HT1080 (cell line): ENCODE data around the gene SGCA. TPM values are rescaled to one million over a fixed set of nuclear protein-coding genes. Genes with fewer than 3 reads are reported as not detected.
A peak's percentile ranks its signal among the peaks of the same experiment; 100 is the strongest.

Experiments used
- DNase-seq: peaks from one replicate; pipeline ENCODE4 v3.0.0-alpha.2; 2015; ENCODE audit warnings: low read depth
- total RNA-seq: library from RNA; depleted of rRNA; stranded (reverse); fragments of >200 nt; shearing (Covaris generic); gene quantifications from 2 replicates; pipeline ENCODE4 v1.2.3, GENCODE V29; 2014

Gene SGCA
- total RNA-seq, 1 experiment from 2014 or later, result not detected

DNA sequence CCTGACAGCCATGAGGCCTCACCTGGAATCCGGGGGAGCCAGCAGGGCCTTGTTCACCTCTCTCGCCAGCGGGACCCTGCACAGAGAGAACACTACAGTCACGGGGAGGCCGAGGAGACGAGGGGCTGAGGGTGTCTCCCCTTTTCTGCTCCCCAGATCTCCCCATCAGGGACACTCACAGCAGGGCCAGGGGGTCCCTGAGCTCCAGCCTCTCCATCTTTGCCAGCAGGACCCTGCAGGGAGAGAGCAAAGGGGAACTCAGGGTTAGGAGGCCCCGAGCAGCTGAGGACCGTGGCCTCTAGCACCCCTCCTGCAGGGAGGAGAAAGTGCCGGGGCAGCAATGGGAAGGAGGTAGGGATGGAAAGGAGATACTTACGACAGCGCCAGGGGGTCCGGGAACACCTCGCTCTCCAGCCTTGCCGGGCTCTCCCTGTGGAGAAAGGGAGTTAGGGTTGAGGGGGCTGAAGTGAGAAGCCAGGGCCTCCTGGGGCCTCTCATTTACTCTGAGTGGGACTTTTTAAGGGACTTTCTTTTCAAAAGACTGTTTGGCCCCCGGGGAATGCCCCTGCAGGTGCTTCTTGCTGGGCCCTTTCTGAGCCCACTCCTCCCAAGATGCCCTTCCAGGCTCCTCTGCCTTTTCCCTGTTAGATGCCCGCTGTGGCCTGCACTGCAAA, 26.9 kb downstream of the SGCA start:
- DNase-seq, result no peak

DNA sequence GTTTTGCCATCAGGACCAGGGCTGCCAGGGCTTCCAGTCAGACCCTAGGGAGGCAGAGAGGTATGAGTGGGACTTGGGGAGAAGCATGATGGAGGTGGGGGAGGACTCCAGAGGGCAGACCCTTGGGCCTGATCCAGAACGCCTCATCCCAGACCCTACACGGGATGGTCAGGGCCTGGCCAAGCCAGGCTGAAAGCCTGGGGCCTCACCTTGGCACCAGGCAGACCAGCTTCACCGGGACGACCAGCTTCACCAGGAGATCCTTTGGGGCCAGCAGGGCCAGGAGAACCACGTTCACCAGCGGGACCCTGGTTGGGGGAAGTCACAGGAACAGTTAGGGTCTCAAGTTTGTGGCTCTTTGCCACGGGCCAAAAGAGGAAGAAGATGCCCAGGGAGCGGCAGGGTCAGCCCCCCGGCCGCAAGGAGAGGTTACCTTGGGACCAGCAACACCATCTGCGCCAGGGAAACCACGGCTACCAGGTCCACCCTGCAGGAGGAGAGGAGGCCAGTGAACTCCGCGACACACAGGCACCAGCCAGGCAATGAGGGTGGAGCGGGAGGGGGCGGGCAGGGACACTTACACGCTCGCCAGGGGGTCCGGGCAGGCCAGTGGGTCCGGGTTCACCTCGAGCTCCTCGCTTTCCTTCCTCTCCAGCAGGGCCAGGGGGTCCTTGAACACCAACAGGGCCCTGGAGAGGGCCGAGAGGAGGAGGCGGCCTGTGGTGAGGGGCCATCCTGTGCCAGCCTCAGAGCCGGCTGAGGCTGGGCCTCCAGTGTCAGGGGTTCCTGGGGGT, 28.5 kb downstream of the SGCA start:
- no peak for DNase-seq

DNA sequence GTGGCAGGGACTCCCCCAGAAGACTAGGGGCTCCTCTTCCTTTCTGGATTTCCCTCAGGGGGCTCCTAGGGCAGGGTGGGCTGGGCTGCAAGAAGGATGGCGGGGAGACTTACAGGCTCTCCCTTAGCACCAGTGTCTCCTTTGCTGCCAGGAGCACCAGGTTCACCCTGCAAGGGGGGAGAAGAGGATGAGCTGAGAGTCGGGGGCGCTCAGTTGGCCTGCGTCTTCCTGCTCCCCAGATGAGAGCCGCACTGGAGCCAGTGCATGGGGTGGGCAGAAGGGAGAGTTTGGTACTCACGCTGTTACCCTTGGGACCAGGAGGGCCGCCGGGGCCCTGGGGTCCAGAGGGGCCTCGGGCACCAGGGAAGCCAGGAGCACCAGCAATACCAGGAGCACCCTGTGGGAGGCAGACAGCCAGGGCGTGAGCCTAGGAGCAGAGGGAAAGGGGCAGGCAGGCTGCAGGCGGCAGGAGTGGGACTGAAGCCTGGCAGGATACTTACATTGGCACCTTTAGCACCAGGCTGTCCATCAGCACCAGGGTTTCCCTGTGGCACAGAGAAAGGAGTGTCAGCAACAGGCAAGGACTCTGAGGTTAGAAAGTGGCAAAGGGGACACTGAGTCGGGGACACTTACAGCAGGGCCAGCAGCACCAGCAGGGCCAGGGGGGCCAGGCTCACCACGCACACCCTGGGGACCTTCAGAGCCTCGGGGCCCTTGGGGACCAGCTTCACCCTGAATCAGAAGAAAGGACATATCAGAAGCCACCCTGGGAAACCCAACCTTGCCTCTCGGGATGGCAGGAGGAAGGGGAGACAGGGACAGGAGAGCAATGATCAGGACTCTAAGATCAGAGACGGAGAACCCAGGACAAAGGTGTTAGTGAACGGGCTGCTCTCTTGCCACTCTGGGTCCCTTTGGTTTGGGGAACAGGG, 29.4 kb downstream of the SGCA start:
- DNase-seq, result no peak

DNA sequence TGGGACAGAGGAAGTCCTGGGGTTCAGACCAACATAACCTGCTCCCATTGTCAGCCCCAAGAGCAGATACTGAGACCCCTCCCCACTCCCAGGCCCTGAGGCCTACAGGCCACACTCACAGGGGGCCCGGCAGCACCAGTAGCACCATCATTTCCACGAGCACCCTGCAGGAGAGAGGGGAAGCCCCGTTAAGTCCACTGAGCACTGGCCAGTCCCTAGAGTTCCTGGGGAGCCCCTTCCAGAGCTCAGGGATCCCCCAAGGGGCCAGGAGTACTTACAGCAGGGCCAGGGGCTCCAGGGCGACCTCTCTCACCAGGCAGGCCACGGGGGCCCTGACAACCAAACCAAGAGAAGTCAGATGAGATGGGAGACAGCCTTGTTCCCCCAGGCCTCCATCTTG, 30.2 kb downstream of the SGCA start:
- DNase-seq, result no peak

DNA sequence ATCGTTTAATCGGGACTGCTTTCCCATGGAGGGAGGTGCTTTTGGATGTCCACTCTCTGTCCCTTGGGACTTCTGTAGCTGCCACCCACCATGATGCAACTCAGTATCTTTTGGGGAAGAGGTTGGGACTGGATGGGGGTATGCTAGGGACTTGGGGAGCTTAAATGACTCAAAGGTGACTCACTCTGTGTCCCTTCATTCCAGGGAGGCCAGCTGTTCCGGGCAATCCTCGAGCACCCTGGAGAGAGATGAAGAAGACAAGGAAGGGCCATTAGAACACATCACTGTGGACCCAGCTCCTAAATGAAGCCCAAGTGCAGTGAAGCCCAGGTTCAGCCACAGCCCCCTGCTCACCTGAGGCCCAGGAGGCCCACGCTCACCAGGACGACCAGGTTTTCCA, 31.0 kb downstream of the SGCA start:
- peak; percentile 42 for DNase-seq

DNA sequence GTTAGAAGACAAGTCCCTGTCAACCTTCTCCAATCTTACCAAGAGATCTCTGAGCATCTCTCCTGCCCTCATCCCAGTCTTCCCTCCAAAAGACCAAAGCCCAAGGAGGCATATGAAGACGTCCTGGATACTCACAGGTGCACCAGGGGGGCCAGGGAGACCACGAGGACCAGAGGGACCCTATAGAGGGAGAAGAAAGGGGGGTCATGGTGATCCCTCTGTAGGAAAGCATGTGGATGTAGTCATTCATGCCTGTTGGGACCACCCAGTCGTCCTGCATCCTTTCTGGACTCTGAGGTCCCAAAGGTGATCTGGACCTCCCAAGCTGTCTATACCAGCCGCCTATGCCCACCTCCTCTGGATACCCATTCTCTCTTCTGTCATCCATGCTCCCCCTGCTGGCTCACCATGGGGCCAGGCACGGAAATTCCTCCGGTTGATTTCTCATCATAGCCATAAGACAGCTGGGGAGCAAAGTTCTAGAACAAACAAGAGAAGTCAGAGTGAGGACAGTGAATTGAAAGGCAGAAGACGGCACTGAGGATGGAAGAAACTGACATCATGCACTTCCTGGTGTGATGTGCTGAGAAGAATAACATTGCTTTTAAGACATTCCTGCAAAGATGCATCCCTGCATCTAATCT, 32.3 kb downstream of the SGCA start:
- DNase-seq, result peak; percentile 72

DNA sequence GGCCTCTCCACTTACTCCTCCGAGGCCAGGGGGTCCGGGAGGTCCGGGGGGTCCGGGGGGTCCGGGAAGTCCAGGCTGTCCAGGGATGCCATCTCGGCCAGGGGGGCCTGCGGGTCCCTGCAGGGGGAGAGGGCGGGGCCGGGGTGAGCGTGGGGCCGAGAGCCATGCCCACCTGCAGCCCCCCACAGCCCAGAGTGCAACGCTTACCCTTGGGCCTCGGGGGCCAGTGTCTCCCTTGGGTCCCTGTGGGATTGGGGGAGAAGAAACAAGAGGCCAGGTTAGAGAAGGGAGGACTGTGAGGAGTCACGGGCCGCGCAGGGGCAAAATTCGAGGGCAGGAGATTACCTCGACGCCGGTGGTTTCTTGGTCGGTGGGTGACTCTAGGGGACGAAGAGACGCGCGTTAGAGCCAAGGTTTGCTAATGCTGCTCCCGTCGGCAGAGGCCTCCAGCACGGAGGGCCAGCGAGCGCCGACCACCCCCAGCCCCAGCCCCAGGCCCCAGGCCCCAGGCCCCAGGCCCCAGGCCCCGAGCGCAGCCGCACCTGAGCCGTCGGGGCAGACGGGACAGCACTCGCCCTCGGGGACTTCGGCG, 33.5 kb downstream of the SGCA start:
- DNase-seq, result no peak

DNA sequence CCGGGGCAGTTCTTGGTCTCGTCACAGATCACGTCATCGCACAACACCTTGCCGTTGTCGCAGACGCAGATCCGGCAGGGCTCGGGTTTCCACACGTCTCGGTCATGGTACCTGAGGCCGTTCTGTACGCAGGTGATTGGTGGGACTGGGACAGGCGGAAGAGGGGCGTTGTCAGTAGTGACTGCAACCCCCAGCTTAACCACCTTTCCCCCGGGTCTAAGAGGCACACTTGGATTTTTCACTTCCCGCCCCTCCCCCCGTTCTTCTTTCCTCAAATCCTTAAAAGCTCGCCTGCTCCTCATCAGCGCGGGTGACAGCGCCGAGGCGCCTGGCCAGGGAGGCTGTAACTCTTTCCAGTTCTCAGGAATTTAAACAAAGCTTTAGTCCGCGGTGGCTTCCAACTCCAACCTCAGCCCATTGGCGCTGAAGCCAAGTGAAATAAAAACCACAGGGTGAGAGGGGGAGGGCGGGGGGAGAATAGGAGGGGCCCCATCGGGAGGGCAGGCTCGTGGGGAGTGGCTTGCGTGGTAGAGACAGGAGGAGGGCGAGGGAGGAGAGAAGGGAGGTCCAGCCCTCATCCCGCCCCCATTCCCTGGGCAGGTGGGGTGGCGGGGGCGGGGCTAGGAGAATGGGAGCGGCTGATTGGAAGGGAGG, 34.1 kb downstream of the SGCA start:
- peak; percentile 85 for DNase-seq

DNA sequence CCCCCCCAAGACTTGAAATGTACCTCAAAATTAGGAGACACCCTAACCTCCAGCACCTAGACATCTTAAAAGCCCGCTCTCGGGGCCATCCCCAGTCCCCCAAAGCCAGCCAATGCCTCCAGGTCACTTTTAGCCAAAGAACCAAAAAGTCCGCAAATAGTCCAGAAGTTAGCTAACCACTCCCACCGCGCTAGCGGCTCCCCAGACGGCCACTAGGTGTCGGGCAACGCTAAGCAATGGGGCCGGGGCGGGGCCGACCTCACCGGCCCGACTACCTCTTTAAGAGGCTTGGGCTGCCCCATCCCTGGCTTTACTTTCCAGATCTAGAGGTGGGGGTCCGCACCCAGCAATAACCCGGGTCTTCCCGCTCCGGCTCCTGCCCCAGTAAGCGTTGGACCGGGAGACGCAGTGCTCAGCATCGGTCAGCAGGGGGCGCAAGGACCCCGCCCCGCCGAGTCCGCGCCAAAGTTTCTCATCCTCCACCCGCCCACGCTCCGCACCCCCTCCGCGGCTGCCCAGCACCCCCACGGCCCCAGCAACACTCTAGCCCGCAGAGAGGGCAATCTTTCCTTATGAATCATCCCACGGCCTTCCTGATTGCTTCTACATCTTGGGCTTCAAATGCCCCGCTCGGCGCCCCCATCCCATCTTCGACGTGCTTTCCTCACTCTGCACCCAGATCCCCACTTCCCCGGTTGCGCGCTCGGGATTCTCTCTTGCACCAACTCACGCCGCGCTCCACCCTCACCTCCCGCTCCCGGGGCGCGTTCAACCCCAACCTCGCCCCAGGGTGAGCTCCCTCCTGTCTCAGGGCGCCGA, 34.9 kb downstream of the SGCA start:
- DNase-seq, result peak; percentile 85

DNA sequence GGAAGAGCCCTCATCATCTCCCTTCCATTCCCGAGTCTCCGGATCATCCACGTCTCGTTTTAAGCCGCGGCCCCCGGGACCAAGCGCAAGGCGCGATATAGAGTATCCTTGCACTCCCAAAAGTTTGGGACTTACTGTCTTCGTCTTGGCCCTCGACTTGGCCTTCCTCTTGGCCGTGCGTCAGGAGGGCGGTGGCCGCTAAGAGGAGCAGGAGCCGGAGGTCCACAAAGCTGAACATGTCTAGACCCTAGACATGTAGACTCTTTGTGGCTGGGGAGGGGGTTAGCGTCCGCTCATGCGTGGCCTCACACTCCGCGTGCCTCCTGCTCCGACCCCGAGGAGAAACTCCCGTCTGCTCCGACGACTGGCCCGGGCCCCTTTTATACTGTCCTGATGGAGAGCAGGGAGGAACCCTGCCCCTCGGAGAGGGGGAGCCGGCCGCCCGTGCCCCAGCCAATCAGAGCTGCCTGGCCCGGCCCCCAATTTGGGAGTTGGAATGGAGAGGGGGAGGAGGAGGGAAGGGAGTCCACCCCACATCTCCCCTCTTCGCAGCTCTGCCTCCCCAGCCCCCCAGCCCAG, 35.6 kb downstream of the SGCA start, which contains the start of gene COL1A1:
COL1A1 (minus strand) TSS at position 356 of the 579 bp plus-strand sequence; CDS start at position 238, 118 bp downstream.
- DNase-seq, result no peak

DNA sequence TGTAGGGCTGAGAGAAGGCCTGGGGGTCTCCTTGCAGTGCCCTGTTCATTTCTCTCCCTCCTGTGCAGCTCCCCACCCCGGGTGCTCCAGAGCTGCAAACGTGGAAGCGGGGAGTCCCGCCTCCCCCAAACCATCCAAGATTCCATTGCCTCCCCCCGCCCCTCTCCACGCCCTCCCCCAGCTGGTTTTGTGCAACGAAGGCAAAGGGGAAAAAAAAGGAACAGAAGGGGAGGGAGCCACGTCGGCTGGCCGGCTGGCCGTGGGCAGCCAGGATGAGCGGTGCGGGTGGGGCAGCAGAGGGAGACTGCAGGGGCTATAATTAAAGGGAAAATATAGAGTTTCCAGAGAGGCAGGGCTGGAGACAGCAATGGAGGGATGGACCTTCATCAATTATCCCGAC, 37.3 kb downstream of the SGCA start:
- DNase-seq, result no peak

DNA sequence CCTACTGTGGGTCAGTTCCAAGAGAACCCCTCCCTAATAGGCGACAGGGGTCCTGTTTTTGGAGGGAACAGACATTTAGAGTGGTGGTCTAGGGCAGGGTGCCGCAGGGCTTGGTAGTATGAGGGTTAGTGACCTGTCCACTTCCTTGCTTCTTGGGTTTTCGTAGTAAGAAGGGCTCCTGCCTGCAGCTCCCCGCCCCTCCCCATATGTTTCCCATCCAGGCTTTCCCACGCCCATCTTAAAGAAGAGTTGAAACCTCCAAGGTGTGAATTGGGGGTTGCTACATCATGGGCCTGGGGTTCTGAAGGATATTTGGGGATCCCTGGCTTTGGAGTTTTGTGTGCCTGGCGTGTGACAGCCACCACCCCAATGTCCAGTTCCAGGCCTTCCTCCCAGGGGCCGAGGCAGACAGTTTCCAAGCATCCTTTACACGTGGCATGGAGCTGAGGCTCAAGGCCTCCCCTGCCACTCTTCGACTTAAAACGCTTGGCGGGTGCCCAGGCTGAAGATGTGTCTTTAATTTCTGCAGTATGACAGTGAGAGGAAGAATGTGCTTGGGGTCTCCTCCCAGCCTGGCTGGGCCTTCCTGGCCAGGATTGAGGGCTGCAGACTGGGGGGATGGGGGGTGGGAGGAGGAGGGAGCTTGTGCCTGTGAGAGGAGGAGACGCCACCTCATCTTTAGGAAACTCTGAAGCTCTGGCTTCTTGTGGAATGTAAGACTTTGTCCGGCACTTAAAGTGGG, 38.0 kb downstream of the SGCA start:
- DNase-seq, result no peak

DNA sequence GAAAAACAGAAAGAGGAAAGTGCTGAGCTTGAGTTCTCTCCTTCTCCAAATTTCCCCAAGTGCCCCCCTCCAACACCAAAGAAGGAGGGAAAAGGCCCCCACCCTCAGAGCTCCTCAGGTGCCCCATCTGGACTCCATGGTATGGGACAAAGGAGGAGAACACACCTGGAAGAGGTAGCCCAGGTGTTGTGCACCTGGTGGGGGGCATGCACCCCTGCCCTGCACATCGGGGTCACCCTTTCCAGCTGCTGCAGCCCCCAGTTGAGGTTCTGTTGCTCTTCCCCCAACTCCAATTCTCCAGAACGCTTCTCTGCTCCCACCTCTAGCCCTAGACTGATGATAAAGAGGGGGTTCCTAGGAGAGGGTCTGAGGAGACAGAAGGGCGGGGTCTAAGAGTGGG, 38.6 kb downstream of the SGCA start:
- DNase-seq, result no peak

DNA sequence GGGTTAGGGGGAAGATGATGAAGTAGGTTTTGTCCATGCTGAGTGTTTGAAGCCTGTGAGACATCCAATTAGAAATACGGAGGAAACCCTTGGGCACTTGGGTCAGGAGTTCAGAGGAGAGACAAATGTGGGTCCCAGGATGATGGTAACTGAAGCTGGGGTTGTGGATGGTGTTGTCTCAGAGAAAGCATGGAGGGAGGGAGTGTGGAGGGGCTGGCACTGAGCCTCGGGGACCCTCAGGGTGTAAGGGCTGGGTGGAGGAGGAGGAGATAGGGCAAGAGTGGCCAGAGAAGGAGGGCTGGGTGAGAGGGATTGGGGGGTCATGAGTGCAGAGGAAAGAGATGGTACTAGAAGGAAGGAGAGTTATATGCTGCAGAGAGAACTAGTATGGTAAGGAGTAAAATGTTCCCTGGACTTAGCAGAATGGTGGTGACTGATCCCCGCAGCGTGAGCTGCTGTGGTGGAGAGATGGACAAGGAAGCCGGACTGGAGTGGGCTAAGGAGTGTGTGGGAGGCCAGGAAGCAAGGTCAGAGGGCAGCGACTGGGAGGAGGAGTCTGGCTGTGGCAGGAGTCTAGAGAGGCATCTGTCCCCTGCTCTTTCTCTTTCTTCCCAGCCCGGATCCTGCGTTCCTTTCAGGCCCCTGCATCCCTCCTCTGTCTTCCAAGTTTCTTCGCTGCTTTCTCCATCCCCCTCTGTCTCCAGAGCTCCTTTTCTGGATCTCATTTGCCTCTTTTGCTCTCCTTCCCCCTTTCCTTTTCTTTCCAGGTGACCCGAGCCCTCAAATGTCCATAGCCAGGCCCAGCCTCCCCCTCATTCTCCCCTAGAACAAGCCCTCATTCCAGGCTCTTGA, 39.5 kb downstream of the SGCA start:
- DNase-seq, result no peak

DNA sequence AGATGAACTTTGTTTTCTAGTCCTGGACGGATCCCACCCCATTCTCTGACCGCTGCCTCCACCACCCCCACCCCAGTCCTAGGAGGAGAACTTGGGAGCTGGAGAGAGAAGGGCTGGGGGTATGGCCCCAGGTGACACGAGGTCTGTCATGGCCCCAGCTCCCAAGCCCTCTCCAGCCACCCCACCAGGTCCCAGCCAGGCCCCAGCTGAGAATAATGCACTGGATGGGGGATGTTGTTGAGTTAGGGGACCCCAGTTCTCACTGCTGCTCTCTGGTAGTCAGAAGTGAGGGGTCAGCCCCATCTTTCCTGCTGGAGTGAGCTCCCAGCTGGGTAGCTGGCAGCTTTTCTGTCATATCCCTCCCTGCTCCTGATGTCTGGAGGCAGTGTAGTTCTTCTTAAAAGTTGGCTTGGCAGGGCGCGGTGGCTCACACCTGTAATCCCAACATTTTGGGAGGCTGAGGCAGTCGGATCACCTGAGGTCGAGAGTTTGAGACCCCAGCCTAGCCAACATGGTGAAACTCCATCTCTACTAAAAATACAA, 40.2 kb downstream of the SGCA start:
- DNase-seq, result no peak

DNA sequence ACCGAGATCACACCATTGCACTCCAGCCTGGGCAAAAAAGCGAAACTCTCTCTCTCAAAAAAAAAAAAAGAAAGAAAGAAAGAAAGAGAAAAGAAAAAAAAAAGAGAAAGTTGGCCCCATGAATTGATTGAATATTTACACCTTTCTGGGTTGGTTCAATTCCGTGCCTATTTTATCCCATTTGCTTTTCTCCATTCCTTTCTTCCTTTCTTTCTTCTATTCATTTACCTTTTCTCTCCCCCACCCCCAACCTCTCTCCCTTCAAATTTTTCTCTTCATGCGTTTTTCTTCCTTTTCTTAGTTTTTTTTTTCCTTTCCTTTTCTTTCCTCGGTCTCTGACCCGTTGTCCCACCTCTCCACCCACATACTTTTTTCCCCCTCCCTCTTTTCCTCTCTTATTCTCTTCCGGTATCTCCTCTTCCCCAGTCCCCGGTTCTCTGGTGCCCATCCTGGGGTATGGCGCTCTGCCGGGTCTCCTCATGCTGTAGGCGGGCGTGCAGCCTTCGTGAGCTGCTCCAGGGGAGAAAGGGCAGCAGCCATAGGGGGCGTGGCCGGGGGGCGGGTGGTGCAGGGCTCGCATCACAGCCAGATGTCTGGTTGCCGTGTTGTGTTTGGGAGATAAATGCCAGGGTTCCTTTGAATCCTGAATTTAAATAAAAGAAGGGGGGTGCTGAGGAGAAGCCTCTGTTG, 40.9 kb downstream of the SGCA start:
- DNase-seq, result no peak
